ENCODE measurements around the gene EIF3CL. TPM values are rescaled to one million over a fixed set of nuclear protein-coding genes. Genes with fewer than 3 reads are reported as not detected.
"Not testable (repeated sequence)": the region's sequence is repeated elsewhere in the genome, so short reads cannot be mapped to it uniquely, and the experiment has no call there.

Gene EIF3CL
- total RNA-seq, 8 experiments from 2014 or later = 64.2 to 235 (median 149) TPM

DNA sequence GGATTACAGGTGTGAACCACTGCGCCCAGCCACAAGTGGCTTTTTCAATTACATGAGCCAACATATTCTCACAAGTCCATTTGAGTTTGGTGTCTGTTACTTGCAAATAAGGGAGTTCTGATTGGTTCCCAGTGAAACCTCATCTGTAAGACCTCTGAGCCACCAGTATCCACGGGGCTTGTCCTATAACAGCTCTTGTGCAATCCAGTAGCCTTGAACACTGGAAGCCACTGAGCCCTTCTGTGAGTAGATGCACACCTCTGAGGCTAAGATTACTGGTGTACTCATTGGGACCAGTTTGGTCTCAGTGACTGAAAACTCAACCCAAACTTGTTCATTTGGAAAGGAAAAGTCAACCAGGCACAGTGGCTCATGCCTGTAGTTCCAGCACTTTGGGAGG, 72.7 kb downstream of the EIF3CL start:
- in situ Hi-C loops (cut with MboI; ENCODE audit: low pct_unique_long_range_greater_than_20kb in 2 of 9, low sequenced_read_pairs in 9 of 9, unreplicated experiment in 9 of 9); H3K4me1 ChIP-seq (replicated peaks in 1 of 2); H3K27ac ChIP-seq; H3K4me3 ChIP-seq: not testable (repeated sequence)
- no CpG with 5 or more reads among the region's 2 CpGs for WGBS, 10 experiments
- peak in 1 of 8 experiments; percentile 48 for ATAC-seq (replicated peaks in 6 of 8)

DNA sequence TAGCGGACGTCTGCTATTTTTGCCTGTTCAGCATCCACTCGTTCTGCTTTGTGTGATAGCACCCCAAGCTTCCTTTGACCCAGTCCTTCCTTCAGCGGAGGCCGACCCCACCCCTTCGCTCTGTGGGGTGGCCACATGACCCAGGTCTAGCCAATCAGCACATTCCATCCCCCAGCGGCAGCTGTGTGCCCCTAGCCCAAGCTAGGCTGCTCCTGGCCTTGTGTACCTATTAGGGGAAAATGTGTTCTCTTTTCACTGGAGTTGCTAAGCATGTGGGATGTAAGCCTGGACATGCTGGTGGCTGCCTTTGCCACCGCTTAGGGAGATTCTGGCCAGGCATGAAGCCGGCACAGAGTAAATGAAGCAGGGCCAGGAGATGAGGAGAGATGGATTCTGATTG, 73.4 kb downstream of the EIF3CL start:
- in situ Hi-C loops (cut with MboI; ENCODE audit: low pct_unique_long_range_greater_than_20kb in 2 of 9, low sequenced_read_pairs in 9 of 9, unreplicated experiment in 9 of 9); H3K4me3 ChIP-seq; H3K4me1 ChIP-seq (replicated peaks in 1 of 2): not testable (repeated sequence)
- peak overlapping the region; percentile 38 to 75 for H3K27ac ChIP-seq
- peak in 7 of 8 experiments; percentile 41 to 100 (median 100) for ATAC-seq (replicated peaks in 6 of 8)
- 71% methylated on average over 1 of the region's 9 CpGs; no CpG with 5 or more reads in 9 of the 10 experiments for WGBS, 10 experiments

Other genes starting within 250 kb of the EIF3CL start
- 100 to 1,000 TPM in 2 of 8 experiments, 10 to 100 TPM in 6; 61.4 to 150 (median 82.2) TPM for gene XPO6, start 191.9 kb downstream of the EIF3CL start, total RNA-seq
- 10 to 100 TPM in 5 of 8 experiments, under 1 TPM in 3; 0.20 to 39.7 (median 19.3) TPM for gene SBK1, start 111.3 kb downstream of the EIF3CL start, total RNA-seq
- 1 to 10 TPM in 5 of 8 experiments, under 1 TPM in 1, not detected in 2; 0.88 to 3.1 (median 1.6) TPM for gene NPIPB6, start 40.3 kb downstream of the EIF3CL start, total RNA-seq
- gene NPIPB7, start 68.5 kb upstream of the EIF3CL start, total RNA-seq = under 1 TPM in 2 of 8 experiments, not detected in 6; 0.14 to 0.38 TPM
- 10 to 100 TPM in 5 of 8 experiments, 1 to 10 TPM in 3; 3.7 to 16.7 (median 11.2) TPM for gene CLN3, start 88.2 kb upstream of the EIF3CL start, total RNA-seq
- gene APOBR, start 90.8 kb upstream of the EIF3CL start, total RNA-seq = 1 to 10 TPM in 1 of 8 experiments, under 1 TPM in 5, not detected in 2; 0.05 to 1.5 (median 0.50) TPM
- gene IL27, start 103.0 kb upstream of the EIF3CL start, total RNA-seq = under 1 TPM in 1 of 8 experiments, not detected in 7; 0.76 TPM
- 100 to 1,000 TPM in 2 of 8 experiments, 10 to 100 TPM in 2, under 1 TPM in 4; 0.05 to 108 (median 15.4) TPM for gene NUPR1, start 135.1 kb upstream of the EIF3CL start, total RNA-seq
- 10 to 100 TPM; 16.5 to 35.0 (median 24.7) TPM for gene SGF29, start 150.1 kb upstream of the EIF3CL start, total RNA-seq
- gene SULT1A2, start 193.2 kb upstream of the EIF3CL start, total RNA-seq = 1 to 10 TPM in 1 of 8 experiments, under 1 TPM in 6, not detected in 1; 0.11 to 1.2 (median 0.21) TPM
- gene SULT1A1, start 206.2 kb upstream of the EIF3CL start, total RNA-seq = 10 to 100 TPM in 2 of 8 experiments, 1 to 10 TPM in 4, under 1 TPM in 2; 0.16 to 15.9 (median 3.4) TPM
- gene NPIPB8, start 234.2 kb upstream of the EIF3CL start, total RNA-seq = 1 to 10 TPM in 1 of 8 experiments, under 1 TPM in 2, not detected in 5; 0.38 to 1.5 (median 0.75) TPM